Progenitor cell of endocrine pancreas (in vitro differentiated cells): ENCODE measurements around the gene SETD6. TPM values are rescaled to one million over a fixed set of nuclear protein-coding genes. Genes with fewer than 3 reads are reported as not detected.

Experiments
- DNase-seq: peaks from one replicate; pipeline ENCODE4 v3.0.0; 2021; ENCODE audit warnings: low spot score; ENCODE audit not compliant: unreplicated experiment
- H3K27ac Mint-ChIP-seq: 2 replicates; pipeline ENCODE4 v1.8.0; 2021; ENCODE audit warnings: mild to moderate bottlenecking, moderate library complexity, mixed read lengths
- H3K27me3 Mint-ChIP-seq: 2 replicates; pipeline ENCODE4 v1.8.0; 2021; ENCODE audit warnings: mixed read lengths
- H3K36me3 Mint-ChIP-seq: 2 replicates; pipeline ENCODE4 v1.8.0; 2022; ENCODE audit warnings: mixed read lengths; ENCODE audit not compliant: insufficient read depth
- H3K4me1 Mint-ChIP-seq: 2 replicates; pipeline ENCODE4 v1.8.0; 2021; ENCODE audit warnings: low read depth, mixed read lengths
- H3K4me3 Mint-ChIP-seq: 2 replicates; pipeline ENCODE4 v1.8.0; 2021; ENCODE audit warnings: low read depth, mild to moderate bottlenecking, moderate library complexity, mixed read lengths
- H3K9me3 Mint-ChIP-seq: 2 replicates; pipeline ENCODE4 v1.8.0; 2021; ENCODE audit warnings: low read depth, mixed read lengths
- total RNA-seq: library from RNA; stranded (reverse); gene quantifications from 2 replicates; pipeline ENCODE4 v1.2.1, GENCODE V29; 2021
- TF ChIP-seq, protein P1 (sequence below): fragments of 200-600 bp; sonication (generic); IDR thresholded peaks from one replicate; pipeline ENCODE4 v1.5.0; 2021; ENCODE audit warnings: antibody characterized with exemption, mild to moderate bottlenecking; ENCODE audit not compliant: unreplicated experiment

SETD6 gene
- total RNA-seq, 1 donor from 2014 or later = 33.7 TPM

DNA sequence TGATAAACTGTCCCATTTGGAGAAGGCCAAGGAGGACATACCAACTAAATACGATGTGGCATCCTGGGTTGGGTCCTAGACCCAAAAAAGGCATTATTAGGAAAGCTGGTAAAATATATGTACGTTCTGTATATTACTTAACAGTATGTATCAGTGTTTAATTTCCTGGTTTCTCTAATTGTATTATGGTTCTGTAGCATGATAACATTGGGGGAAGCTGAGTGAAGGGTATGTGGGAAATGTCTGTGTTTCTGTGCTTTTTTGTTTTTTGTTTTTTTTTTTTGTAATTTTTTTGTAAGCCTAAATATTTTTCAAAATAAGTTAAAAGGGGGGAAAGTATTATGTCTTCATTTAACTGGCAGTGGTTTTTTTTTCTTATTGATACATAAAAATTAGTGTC, 36.9 kb upstream of the SETD6 start:
- Mint-ChIP-seq H3K4me1 (no peaks in the 10 kb centered on the region), H3K27ac (no peak overlapping the region), H3K9me3 (peaks cover 3% of the 10 kb centered on the region), H3K27me3 (peaks cover 7% of the 10 kb centered on the region), H3K36me3 (no peaks in the 10 kb centered on the region), H3K4me3 (no peak overlapping the region)
- DNase-seq = no peak
- TF ChIP-seq, protein P1, sequence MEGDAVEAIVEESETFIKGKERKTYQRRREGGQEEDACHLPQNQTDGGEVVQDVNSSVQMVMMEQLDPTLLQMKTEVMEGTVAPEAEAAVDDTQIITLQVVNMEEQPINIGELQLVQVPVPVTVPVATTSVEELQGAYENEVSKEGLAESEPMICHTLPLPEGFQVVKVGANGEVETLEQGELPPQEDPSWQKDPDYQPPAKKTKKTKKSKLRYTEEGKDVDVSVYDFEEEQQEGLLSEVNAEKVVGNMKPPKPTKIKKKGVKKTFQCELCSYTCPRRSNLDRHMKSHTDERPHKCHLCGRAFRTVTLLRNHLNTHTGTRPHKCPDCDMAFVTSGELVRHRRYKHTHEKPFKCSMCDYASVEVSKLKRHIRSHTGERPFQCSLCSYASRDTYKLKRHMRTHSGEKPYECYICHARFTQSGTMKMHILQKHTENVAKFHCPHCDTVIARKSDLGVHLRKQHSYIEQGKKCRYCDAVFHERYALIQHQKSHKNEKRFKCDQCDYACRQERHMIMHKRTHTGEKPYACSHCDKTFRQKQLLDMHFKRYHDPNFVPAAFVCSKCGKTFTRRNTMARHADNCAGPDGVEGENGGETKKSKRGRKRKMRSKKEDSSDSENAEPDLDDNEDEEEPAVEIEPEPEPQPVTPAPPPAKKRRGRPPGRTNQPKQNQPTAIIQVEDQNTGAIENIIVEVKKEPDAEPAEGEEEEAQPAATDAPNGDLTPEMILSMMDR = no peak

DNA sequence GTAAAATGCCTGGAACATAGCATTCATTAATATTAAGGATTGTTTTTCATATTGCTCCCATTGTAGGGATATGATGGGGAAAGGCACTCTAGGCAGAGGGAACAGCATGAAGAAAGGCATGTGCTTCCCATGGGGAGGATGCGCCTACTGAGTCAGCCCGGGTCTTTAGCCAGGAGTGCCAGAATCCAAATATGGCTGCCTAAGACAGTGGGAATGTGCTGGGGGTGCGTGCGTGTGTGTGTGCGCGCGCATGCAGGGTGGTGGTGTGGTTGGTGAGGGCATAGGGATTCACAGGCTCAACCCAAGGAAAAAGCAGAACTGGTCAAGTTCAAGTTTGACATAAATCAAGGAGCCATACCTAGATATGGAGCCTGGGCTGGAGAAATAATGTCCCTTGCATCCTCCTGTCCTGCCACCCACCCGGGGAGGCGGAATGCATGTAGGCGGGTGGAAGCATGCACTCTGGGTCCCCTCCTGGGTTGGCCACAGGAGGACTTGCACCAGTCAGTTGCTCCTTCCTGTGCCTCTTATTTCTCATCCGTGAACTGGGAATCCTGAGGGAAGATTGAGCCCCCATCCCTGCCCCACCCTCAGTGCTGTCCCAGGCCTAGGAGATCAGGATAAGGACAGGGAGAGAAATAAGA, 34.0 kb upstream of the SETD6 start:
- Mint-ChIP-seq H3K9me3 (peaks cover 1% of the 10 kb centered on the region), H3K36me3 (no peaks in the 10 kb centered on the region), H3K27me3 (no peaks in the 10 kb centered on the region), H3K4me3 (no peak overlapping the region), H3K4me1 (no peaks in the 10 kb centered on the region), H3K27ac (no peak overlapping the region)
- TF ChIP-seq, protein P1 = no peak
- DNase-seq = no peak

DNA sequence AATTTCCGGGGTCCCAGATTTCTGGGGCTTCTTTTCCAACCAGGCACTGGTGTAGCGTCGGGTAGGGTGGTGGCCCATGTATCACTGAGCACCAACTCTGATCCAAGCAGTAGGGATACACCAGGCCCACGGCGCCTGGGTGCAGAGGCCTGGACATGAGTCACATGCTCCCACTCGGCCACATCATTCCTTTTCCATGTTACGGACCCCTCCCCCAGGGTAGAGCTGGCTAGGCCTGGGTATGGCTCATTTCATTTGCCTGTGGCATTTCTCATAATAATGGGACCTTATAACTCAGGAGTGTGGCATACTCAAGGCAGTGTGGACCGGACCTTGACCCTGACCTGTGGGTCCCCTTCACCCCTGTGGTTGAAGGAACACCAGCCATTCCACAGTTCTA, 33.4 kb upstream of the SETD6 start:
- no peak overlapping the region for H3K4me3 Mint-ChIP-seq
- H3K9me3 Mint-ChIP-seq = no peaks in the 10 kb centered on the region
- H3K4me1 Mint-ChIP-seq = no peaks in the 10 kb centered on the region
- TF ChIP-seq, protein P1 = no peak
- H3K27me3 Mint-ChIP-seq = no peaks in the 10 kb centered on the region
- no peak overlapping the region for H3K27ac Mint-ChIP-seq
- H3K36me3 Mint-ChIP-seq = no peaks in the 10 kb centered on the region
- DNase-seq = no peak

DNA sequence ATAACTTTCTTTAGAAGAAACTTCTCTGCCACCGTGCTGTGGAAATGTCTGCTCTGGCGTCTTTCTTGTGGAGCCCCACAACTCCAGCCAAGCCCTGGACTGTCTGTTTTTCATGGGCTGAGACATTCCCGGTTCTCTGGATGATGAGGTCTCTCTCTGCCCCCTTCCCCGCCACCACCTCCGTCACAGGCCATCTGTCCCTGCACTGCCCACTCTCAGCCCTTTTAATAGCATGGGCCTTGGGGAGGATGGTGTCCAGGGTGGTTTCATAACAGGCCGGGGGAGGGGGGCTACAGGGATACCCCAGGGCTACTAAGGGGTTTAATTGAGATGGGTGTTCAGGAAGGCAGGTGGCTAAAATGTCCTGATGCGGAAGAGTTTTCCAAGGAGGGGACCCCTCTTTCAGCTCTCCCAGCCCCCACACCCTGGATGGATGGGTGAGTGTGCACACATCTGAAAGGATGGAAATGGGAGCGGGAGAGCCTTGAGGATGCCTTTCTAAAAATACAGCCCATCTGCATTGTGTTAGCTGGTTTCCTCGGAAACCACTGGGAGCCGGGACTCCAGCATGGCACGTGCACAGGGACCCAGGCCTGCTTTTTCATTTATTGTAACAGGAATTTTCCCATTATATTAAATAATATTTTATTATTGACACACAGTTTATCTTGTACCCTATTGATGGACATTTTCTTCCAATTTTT, 30.0 kb upstream of the SETD6 start:
- TF ChIP-seq, protein P1 = no peak
- no peaks in the 10 kb centered on the region for H3K9me3 Mint-ChIP-seq
- no peaks in the 10 kb centered on the region for H3K36me3 Mint-ChIP-seq
- H3K4me1 Mint-ChIP-seq = no peaks in the 10 kb centered on the region
- H3K4me3 Mint-ChIP-seq = no peak overlapping the region
- no peaks in the 10 kb centered on the region for H3K27me3 Mint-ChIP-seq
- no peak overlapping the region for H3K27ac Mint-ChIP-seq
- DNase-seq = no peak

DNA sequence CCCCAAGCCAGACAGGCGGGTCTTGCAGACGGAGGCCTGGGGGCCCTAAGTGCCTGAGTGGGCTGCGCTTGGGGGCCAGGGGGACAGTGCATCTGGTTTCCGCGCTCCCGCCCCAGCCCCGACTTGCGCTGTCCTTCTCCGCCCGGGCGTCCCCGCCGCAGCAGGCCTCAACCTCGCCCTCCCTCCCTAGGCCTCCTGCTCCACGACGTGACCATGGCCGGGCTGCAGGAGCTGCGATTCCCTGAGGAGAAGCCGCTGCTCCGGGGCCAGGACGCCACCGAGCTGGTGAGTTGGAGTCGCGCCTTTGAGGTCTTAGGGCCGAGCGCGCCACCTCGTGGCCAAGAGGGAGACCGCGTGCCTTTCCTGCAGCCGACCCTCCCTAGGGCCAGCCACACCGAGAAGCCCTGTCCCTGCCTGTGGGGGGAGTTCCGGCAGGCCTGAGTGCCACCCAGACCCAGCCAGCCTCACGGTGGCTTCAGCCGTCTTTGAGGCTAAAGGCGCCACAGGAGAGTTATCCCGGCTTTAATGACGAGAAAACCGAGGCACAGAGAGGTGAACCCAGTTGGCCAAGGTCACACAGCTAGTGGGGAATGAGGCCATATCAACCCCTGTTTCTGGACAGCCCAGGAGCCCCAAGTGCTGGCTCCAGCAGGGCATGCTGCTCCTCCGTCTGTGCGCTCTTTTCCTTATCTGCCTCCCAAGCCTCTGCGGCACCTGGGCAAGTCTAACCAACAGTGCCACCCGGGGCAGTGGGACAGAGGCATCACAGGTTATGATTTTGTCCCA, 27.6 kb upstream of the SETD6 start:
- Mint-ChIP-seq H3K4me1 (no peaks in the 10 kb centered on the region), H3K9me3 (no peaks in the 10 kb centered on the region), H3K36me3 (no peaks in the 10 kb centered on the region), H3K4me3 (no peak overlapping the region), H3K27me3 (no peaks in the 10 kb centered on the region), H3K27ac (no peak overlapping the region)
- TF ChIP-seq, protein P1 = peak; percentile 97
- DNase-seq = peak; percentile 86
